ENCODE data around the gene KCTD4.
"Not testable (repeated sequence)": the region's sequence is repeated elsewhere in the genome, so short reads cannot be mapped to it uniquely, and the experiment has no call there.

The KCTD4 gene

DNA sequence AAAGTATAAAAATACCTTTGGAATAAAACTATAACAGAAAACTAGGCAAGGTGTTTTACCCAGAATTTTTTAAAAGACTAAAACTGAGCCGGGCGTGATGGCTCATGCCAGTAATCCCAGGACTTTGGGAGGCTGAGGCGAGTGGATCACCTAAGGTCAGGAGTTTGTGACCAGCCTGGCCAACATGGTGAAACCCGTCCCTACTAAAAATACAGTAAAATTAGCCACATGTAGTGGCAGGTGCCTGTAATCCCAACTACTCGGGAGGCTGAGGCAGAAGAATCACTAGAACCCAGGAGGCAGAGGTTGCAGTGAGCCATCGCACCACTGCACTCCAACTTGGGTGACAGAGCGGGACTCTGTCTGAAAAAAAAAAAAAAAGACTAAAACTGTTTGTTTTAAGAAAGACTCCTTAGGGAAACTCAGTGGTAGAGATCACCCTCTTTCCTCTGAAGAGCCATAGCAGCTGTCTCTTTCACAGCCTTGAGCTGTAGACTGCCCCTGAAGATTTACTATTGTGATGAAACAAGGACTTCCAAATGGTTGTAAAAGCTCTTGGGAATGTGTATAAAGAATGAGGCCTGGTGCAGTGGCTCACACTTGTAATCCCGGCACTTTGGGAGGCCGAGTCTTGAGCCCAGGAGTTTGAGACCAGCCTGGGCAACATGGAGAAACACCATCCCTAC is 14.7 kb upstream of the KCTD4 start:
- no peak for DNase-seq

- DNase-seq: no peak
Observed at GRCh38 chr13:45209229-45209628, 8.4 kb upstream of the KCTD4 start.

- no peak for DNase-seq
Observed at GRCh38 chr13:45208132-45208531, 7.3 kb upstream of the KCTD4 start.

DNA sequence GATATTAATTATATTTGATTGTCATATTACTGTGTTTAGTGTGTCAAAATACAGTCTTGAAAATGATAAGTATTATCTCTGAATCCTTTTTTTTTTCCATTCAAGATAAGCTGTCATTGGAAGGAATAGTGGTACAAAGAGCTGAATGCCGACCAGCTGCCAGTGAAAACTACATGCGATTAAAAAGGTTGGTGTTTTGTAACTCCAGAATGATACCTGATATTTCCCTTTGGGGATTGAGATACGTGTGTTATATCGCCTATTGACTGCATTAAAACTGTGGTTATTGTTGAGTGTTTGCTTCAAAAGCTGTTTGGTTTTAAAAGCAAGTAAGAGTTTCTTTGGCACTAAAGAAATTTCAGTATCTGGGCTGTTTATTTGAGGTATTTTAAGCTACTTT is 6.5 kb upstream of the KCTD4 start:
- DNase-seq: no peak

GRCh38 chr13:45206340-45206739 is 5.5 kb upstream of the KCTD4 start:
- DNase-seq: no peak

DNA sequence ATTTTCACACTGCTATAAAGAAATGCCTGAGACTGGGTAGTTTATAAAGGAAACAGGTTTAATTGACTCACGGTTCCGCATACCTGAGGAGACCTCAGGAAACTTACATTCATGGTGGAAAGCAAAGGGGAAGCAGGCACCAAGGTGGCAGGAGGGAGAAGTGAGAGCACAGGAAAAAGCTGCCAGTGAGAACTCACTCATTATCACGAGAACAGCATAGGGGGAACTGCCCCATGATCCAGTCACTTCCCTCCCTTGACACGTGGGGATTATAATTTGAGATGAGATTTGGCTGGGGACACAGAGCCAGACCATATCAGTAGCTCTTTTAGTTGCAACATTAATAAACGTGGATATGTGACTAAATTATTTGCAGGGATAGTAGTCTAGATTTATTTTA is 4.3 kb upstream of the KCTD4 start:
- no peak for DNase-seq

DNA sequence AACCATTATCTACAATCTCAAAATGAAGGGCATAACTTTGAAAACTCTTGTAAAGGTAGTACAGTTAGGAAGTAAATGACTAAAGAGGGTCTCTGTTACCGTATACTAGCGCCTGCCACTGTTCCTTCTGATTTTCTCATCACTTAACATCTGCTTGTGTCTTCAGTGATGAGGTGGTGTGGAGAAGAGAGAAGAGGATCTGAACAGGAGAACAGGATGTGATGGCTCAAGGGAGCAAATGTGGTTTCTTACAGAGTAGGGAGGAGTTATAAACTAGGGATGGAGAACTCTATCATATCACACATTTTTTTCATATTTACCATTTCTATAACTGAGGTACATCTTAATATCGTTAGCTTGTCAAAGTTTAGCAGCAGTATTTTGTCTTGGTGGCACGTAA is 1.1 kb downstream of the KCTD4 start:
- DNase-seq: no peak

GRCh38 chr13:45198924-45199323 is 1.9 kb downstream of the KCTD4 start:
- no peak for DNase-seq

DNA sequence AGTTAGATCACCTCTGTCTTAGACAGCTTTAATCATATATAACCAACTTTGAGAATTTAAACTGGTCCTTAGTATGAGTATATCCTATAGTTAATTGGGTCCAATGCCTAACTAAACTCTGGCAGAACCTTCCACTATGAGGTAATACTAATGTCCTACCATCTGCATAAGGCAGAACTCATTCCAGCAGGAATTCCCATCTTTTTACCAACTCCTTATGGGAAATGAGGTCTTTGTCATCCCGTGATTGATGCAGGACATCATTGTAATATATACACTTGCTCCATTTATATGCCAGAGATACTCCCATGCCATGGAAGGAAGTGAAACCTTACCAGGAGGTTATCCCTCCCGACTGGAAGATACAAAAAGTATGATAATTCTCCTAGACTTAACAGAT is 2.8 kb downstream of the KCTD4 start:
- DNase-seq: no peak

DNA sequence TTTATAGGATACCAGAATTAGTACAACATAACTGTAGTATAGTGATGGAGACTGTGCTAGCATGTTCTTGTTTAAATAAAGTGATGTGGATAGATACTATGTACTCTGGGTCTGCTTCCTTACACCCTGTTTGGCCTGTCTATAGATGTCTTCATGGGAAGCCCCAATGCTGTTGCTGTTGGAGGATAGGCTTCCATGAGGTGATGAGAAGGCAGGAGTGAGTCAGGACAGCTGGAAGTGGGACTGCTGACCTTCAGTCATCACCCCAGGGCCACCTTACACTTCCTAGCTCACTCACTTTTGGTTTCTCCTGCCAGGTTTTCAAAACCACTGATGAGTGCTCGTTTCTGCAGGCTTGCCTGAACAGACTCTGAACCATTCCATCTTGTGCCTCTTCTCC is 4.2 kb downstream of the KCTD4 start:
- DNase-seq: no peak

DNA sequence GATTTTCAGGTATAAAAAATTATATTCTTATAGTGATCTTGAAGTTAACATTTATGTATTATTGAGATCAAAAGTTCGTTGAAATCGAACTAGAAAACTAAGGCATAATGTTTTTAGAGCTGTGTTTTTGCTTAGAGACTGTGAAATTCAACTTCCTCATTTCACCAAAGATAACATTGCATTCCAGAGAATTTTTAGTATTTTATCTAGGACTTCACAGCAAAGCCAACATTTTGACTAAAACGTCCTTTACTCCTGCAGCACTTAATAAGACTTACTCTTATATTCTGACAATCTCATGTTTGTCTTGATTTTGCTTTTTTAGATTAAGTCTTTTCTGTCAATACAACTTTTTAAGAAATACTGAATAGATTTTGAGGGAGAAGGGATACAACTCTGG is 4.7 kb downstream of the KCTD4 start:
- no peak for DNase-seq

DNA sequence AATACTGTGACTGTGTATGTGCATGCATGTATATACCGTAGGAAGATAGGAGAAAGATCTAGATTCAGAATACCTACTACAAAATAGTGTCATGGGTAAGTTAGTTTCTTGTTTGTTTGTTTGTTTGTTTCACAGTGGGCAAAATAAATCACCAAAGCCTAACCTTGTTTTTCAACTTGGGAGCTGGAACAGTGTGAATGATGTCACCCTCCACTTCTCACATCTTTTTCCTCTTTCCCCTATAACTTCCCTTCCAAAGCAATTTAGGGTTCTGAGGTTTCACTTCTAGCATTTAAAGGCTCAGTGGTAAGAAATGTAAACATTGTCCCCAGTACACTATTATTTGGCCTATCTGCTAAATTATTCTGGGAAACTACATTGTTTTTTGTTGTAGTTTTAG is 5.4 kb downstream of the KCTD4 start:
- DNase-seq: no peak

- DNase-seq: no peak
Observed at GRCh38 chr13:45194081-45194939, 6.5 kb downstream of the KCTD4 start.

GRCh38 chr13:45191874-45192273 is 9.0 kb downstream of the KCTD4 start:
- DNase-seq: no peak

GRCh38 chr13:45189511-45189910 is 11.3 kb downstream of the KCTD4 start:
- not testable (repeated sequence) for DNase-seq

DNA sequence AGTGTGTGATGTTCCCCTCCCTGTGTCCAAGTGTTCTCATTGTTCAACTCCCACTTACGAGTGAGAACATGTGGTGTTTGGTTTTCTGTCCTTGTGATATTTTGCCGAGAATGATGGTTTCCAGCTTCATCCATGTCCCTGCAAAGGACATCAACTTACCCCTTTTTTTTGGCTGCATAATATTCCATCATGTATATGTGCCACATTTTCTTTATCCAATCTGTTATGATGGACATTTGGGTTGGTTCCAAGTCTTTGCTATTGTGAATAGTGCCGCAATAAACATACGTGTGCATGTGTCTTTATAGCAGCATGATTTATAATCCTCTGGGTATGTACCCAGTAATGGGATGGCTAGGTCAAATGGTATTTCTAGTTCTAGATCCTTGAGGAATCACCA is 11.8 kb downstream of the KCTD4 start:
- DNase-seq: not testable (repeated sequence)

GRCh38 chr13:45185286-45185685 is 15.6 kb downstream of the KCTD4 start:
- no peak for DNase-seq

DNA sequence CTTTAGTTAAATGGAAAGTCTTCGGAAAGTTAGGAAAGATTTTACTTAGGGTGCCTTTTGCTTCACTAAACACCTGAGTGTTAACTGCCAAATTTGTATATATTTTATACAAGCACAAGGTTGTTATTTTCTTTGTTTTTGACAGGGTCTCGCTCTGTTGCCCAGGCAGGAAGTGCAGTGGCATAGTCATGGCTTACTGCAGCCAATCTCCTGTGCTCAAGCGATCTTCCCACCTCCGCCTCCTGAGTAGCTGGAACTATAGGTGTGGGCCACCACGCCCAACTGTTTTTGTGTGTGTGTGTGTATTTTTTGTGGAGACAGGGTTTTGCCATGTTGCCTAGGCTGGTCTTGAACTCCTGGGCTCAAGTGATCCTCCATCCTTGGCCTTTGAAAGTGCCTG is 16.2 kb downstream of the KCTD4 start:
- DNase-seq: no peak

GRCh38 chr13:45180713-45181601 is 19.9 kb downstream of the KCTD4 start:
- no peak for DNase-seq

DNA sequence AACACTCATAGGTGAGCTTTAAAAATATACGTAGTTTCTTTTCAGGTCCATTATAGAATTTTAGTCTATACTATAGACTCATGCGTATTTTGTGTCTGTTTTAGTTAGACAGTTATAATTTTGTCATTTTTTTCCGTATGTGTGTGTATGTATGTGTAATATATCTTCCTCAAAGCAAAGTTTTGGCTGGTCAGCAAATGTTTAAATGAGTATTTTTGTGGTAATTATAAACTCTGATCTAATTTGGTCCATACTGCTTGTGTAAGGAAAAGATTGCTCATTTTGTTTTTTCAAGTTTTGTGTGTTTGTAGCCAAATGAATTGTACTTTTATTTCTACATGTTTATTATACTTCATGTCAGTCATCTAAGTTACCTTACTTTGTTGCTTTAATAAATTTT is 20.5 kb downstream of the KCTD4 start:
- DNase-seq: no peak

DNA sequence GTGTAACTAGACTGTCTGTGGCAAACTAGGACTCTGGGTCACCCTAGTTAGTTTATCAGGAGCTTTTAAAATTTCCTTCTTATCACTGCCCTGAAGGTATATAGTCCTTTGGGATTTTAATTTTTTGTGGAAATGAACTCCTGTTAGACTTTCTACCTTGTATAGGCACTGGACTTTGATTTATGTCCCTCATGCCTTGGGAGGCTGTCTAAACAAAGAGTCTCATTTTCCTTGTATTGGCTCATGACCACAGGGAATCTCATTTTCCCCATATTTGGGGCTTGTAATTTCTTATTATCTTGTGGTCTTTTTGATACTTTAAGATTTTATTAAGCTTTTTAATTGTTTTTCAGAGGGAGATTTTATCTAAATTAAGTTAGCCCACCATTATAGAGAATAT is 21.4 kb downstream of the KCTD4 start:
- no peak for DNase-seq

- no peak for DNase-seq
Observed at GRCh38 chr13:45178349-45179162, 22.3 kb downstream of the KCTD4 start.

GRCh38 chr13:45174478-45174877 is 26.4 kb downstream of the KCTD4 start:
- DNase-seq: no peak

Data from T-helper 9 cell (primary cell).